ENCODE results near the gene STK32C. TPM values are rescaled to one million over a fixed set of nuclear protein-coding genes. Genes with fewer than 3 reads are reported as not detected.

STK32C gene
- total and polyA plus RNA-seq, 12 donors, result 2.7 to 8.9 (median 5.7) TPM

DNA sequence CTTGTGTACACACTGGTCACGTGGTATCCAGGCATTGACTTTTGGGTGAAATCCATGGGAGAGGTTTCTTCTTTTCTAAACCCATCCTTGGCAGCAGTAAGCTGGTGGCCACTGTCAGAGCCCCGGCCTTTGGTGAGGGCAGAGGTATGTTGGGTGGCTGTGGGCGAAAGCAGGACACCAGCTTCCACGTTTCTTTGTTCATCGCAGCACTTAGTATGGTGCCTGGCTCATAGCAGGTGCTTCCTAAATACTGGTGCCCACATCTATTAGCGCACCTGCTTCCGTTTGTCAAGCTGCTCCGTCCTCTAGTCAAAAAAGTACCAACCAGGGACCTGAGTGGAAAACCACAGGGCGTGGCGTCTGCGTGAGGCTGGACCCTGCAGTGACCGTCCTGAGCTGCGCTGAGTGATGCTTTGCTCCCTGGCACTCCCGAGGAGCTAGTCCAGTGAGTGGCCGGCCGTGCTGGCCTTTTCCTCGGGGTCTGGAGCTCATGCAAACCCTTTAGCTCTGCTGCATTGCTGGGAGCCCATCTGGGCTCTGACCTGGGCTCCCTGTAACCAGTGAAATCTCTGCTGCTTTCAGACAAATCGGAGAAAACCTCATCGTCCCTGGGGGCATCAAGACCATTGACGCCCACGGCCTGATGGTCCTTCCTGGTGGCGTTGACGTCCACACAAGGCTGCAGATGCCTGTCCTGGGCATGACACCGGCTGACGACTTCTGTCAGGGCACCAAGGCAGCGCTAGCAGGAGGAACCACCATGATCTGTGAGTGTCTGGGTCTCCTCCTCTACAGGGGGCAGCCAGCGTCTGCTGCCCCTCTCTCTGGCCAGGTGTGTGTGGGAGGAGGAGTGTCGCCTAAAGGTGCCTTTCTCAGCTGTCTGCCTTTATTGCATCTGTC is 115.4 kb downstream of the STK32C start:
- no peaks in the 10 kb centered on the region for H3K9me3 ChIP-seq
- H3K4me1 ChIP-seq, result peaks cover 7 to 38% (median 29%) of the 10 kb centered on the region in 9 donors
- TF ChIP-seq, protein P1, sequence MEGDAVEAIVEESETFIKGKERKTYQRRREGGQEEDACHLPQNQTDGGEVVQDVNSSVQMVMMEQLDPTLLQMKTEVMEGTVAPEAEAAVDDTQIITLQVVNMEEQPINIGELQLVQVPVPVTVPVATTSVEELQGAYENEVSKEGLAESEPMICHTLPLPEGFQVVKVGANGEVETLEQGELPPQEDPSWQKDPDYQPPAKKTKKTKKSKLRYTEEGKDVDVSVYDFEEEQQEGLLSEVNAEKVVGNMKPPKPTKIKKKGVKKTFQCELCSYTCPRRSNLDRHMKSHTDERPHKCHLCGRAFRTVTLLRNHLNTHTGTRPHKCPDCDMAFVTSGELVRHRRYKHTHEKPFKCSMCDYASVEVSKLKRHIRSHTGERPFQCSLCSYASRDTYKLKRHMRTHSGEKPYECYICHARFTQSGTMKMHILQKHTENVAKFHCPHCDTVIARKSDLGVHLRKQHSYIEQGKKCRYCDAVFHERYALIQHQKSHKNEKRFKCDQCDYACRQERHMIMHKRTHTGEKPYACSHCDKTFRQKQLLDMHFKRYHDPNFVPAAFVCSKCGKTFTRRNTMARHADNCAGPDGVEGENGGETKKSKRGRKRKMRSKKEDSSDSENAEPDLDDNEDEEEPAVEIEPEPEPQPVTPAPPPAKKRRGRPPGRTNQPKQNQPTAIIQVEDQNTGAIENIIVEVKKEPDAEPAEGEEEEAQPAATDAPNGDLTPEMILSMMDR (IDR thresholded peaks at IDR 0.05), result no peak
- DNase-seq (no peak), ATAC-seq (peak in 1 of 8 donors; percentile 2)
- WGBS, 2 donors, result 82 to 84% methylated on average over 28 of the region's 28 CpGs
- peak overlapping the region in 6 of 10 donors; percentile 58 to 78 (median 68) for H3K27ac ChIP-seq
- H3K4me3 ChIP-seq, result no peak overlapping the region
- peaks cover 0 to 29% (median 25%) of the 10 kb centered on the region in 7 donors for H3K27me3 ChIP-seq
- peaks cover 0 to 7% (median 0%) of the 10 kb centered on the region in 9 donors for H3K36me3 ChIP-seq
- intact Hi-C loops (cut with DNase I), result no loop called here

DNA sequence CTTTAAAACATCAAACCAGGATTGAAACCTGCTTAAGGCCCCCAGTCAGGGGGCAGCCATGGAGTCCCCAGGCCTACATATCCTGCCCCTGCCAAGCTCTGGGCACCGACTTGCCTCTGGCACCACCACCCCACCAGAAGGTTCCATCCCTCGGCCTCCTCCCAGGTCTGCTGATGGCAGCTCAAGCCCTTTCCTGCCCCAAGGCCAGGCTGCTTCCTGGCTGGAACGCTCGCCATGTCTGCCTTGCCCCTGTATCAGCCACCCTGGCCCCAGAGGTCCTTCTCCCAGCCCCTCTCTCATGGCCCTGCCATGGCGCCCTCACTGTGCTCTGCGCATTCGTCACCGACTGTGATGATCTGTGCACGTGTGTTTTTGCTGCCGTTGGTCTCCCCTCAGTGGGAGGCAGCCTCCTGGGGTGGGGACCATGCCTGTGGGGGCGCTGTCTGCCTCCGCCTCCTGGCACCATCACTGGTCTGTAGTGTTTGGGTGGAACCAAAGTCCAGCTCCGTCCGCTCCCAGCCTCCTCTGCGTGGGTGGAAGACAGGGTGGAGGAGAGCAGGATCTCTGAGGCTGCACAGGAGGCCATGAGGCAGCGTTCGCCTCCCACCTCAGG is 117.8 kb downstream of the STK32C start:
- DNase-seq (no peak), ATAC-seq (no peak)
- no peaks in the 10 kb centered on the region for H3K9me3 ChIP-seq
- H3K4me1 ChIP-seq, result peaks cover 15 to 54% (median 46%) of the 10 kb centered on the region in 9 donors
- TF ChIP-seq, protein P1 (IDR thresholded peaks at IDR 0.05), result no peak
- H3K27me3 ChIP-seq, result peaks cover 0 to 51% (median 45%) of the 10 kb centered on the region in 7 donors
- WGBS, 2 donors, result 86 to 90% methylated on average over 17 of the region's 17 CpGs
- no peak overlapping the region for H3K27ac ChIP-seq
- no peak overlapping the region for H3K4me3 ChIP-seq
- peaks cover 0 to under 1% (median 0%) of the 10 kb centered on the region in 9 donors for H3K36me3 ChIP-seq
- intact Hi-C loops (cut with DNase I), result no loop called here

DNA sequence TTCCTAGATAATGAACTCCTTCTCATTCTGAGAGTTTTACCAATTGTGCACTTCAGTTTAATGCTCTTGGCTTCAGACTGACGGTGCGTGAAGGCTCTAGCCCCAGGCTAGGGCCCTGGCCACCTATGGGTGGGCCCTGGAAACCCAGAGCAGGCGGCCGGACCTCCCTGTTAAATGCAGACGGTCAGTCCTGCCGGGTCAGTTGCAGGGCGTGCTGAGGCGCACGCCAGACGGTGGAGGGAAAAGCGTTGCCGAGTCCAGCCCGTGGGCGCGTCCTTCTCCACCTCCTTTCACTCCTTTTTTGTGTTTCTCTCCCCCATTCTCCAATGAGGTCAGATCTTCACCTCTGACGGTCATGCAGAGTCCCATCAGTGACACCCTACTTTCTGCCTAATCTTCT is 118.7 kb downstream of the STK32C start:
- 88 to 93% methylated on average over 16 of the region's 16 CpGs for WGBS, 2 donors
- no peaks in the 10 kb centered on the region for H3K9me3 ChIP-seq
- intact Hi-C loops (cut with DNase I), result no loop called here
- H3K27ac ChIP-seq, result peak overlapping the region in 1 of 10 donors; percentile 20
- TF ChIP-seq, protein P1 (IDR thresholded peaks at IDR 0.05), result no peak
- ATAC-seq (no peak), DNase-seq (no peak)
- H3K4me3 ChIP-seq, result no peak overlapping the region
- no peaks in the 10 kb centered on the region for H3K36me3 ChIP-seq
- H3K27me3 ChIP-seq, result peaks cover 0 to 60% (median 45%) of the 10 kb centered on the region in 7 donors
- peaks cover 15 to 53% (median 45%) of the 10 kb centered on the region in 9 donors for H3K4me1 ChIP-seq

DNA sequence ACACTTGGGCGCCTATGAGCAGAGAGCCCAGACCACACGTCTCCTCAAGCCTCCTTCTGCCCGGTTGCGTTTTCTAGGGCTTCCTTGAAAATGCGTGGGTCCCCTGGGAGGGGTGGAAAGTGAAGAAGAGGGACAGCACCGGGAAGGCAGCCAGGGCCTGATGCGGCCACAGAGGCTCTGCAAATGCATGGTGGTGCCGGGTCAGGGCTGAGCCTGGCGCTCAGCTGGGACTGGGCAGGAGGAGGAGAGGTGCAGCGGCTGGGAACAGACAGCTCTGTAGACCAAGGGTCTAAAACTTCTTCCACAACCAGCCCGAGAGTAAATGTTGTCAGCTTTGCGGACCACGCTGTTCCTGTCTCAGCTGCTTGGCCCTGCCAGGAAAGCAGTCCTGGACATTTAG is 119.4 kb downstream of the STK32C start:
- DNase-seq (no peak), ATAC-seq (peak in 3 of 8 donors; percentile 12 to 29 (median 15))
- no peaks in the 10 kb centered on the region for H3K36me3 ChIP-seq
- TF ChIP-seq, protein P1 (IDR thresholded peaks at IDR 0.05), result no peak
- intact Hi-C loops (cut with DNase I), result no loop called here
- peaks cover 0 to 62% (median 45%) of the 10 kb centered on the region in 7 donors for H3K27me3 ChIP-seq
- 46 to 52% methylated on average over 13 of the region's 13 CpGs for WGBS, 2 donors
- peaks cover 14 to 50% (median 38%) of the 10 kb centered on the region in 9 donors for H3K4me1 ChIP-seq
- H3K9me3 ChIP-seq, result no peaks in the 10 kb centered on the region
- H3K4me3 ChIP-seq, result peak overlapping the region in 6 of 10 donors; percentile 48 to 70 (median 58)
- peak overlapping the region in 3 of 10 donors; percentile 46 to 64 (median 53) for H3K27ac ChIP-seq

Data from heart right ventricle (tissue), 16 donors.